ENCODE data around the gene DLX1. TPM values are rescaled to one million over a fixed set of nuclear protein-coding genes. Genes with fewer than 3 reads are reported as not detected.

Gene DLX1
- total and polyA plus RNA-seq, 9 of the 15 experiments (the other 6 are each of a cell fraction or from before 2014, with no cell fraction given), result 1.9 to 26.2 (median 9.6) TPM

GRCh38 chr2:172103471-172104272 lies 18.4 kb downstream of the DLX1 start (continued):
- TF ChIP-seq OTX1 (CRISPR knock-in tag; IDR thresholded peaks at IDR 0.05) (no peak), JUND (IDR thresholded peaks at IDR 0.05; ENCODE audit: borderline replicate concordance, low read depth, low read length) (peak; percentile 48; the same call in 1 of the 2 replicates), JUND (tag; IDR thresholded peaks at IDR 0.05; ENCODE audit: borderline replicate concordance, low read depth, low read length) (no peak; the same call in 2 of the 3 replicates), PHF21A (IDR thresholded peaks at IDR 0.05; ENCODE audit: borderline replicate concordance, low read depth) (0 out of 2 replicates have a peak, but pooled peaks have one; percentile 44), SREBF1 (IDR thresholded peaks at IDR 0.05; ENCODE audit: borderline replicate concordance, low read depth, low read length) (no peak), SAFB (IDR thresholded peaks at IDR 0.05; ENCODE audit: borderline replicate concordance, low read depth, low read length) (no peak), YY1 (IDR thresholded peaks at IDR 0.05; ENCODE audit: borderline replicate concordance in 1 of 3, control insufficient read depth in 1 of 3, extremely low read depth in 1 of 3, insufficient read depth in 3 of 3, insufficient read length in 1 of 3, insufficient replicate concordance in 2 of 3, low read depth in 1 of 3, low read length in 2 of 3) (peak in 1 of 3 experiments; percentile 70), ARID4B (CRISPR knock-in tag; IDR thresholded peaks at IDR 0.05) (0 out of 2 replicates have a peak, but pooled peaks have one; percentile 2), ZNF354B (CRISPR knock-in tag; IDR thresholded peaks at IDR 0.05) (no peak), CTCFL (IDR thresholded peaks at IDR 0.05; ENCODE audit: borderline replicate concordance, insufficient read depth, low read depth, low read length, poor library complexity, severe bottlenecking) (peak; percentile 23), CHD2 (IDR thresholded peaks at IDR 0.05; ENCODE audit: low read depth, low read length) (0 out of 2 replicates have a peak, but pooled peaks have one; percentile 30), XRCC5 (IDR thresholded peaks at IDR 0.05; ENCODE audit: low read depth, low read length) (peak; percentile 96), KLF10 (CRISPR knock-in tag; IDR thresholded peaks at IDR 0.05) (no peak), NCOA6 (IDR thresholded peaks at IDR 0.05) (0 out of 2 replicates have a peak, but pooled peaks have one; percentile 52), ZNF668 (CRISPR knock-in tag; IDR thresholded peaks at IDR 0.05) (no peak), ZHX1 (conservative IDR thresholded peaks at IDR 0.05; ENCODE audit: low read length) (no peak), DACH1 (IDR thresholded peaks at IDR 0.05; ENCODE audit: partially characterized antibody) (peak; percentile 5), ARID2 (IDR thresholded peaks at IDR 0.05) (peak; percentile 99)

Data from K562 (cell line).